Islet precursor cell (in vitro differentiated cells): ENCODE results near the gene RRP12.

Experiments used
- DNase-seq: peaks from one replicate; pipeline ENCODE4 v3.0.0-alpha.2; 2018

The RRP12 gene

DNA sequence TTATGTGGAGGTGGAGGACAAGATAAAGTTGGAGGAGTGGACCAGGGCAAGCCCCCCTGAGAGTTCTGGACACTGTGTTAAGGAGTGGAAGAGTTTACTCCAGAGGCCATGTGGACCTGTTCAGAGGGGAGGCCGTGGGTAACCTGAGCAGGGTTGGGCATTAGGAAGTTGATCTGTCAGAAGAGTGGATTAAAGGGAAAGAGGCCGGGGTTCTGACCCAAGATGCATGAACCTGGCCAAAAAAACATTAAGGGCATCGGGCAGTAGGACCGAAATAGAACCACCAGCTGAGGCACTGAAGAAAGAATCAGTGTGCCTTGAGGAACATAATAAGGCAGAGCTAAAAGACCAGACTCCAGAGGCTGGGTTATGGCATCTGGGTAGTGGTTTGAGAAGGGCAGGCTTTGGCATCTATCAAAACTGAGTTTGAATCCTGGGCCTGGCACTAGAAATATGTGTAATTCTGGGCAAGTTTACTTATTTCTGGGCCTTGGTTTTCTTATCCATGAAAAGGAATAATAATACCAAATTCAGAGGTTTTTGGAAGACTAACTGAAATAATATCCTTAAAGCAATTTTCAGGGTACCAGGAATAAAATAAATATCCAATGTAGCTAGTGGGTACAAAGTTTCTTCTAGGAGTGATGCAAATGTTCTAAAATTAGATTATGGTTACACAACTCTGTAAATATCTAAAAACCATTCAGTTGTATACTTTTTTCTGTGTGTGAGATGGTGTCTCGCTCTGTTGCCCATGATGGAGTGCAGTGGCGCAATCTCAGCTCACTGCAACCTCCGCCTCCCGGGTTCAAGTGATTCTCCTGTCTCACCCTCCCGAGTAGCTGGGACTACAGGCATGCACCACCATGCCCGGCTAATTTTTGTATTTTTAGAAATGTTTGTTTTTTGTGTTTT is 93.0 kb downstream of the RRP12 start:
- DNase-seq = no peak

DNA sequence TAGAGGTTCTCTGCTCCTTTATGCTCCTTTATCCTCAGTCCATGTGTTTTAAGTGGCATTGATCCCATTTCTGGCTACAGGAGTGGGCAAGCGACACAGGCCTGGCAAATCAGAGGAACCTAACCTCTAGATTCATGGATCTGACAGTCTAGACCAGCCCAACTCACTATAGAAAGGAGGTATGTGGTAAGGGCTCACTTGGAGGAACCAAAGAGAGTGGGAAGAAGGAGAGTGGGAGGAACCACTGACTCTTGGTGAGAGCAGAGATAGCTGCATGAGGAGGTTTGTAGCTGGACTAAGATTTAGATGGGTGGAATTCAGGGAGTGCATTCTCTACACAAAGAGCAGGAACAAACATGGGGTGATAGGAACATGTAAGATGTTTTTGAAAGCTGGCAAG is 93.7 kb downstream of the RRP12 start:
- DNase-seq = no peak
